HEK293T (cell line): ENCODE results near the gene NEUROD2.

ENCODE experiments used
- CTCF ChIA-PET: fragments of 350-600 bp; formaldehyde crosslinking; extraction: SDS; loops from one replicate; lab custom pipeline; 2021; ENCODE audit warnings: antibody characterized with exemption, inconsistent platforms; lab: Yijun Ruan, JAX
- POLR2A ChIA-PET: fragments of 350-600 bp; formaldehyde crosslinking; extraction: SDS; loops from one replicate; lab custom pipeline; 2020; ENCODE audit warnings: antibody characterized with exemption, inconsistent platforms; lab: Yijun Ruan, JAX
- DNase-seq: peaks from one replicate; pipeline ENCODE4 v3.0.0; 2012; ENCODE audit warnings: mixed read lengths; ENCODE audit errors: extremely low spot score
- ARNT ChIP-seq: fragments of 450-650 bp; IDR thresholded peaks from 2 replicates; pipeline ENCODE4 v1.6.1; 2017; ENCODE audit warnings: mild to moderate bottlenecking
- BHLHE40 ChIP-seq: fragments of 450-650 bp; IDR thresholded peaks from 2 replicates; pipeline ENCODE4 v1.6.1; 2016; ENCODE audit warnings: mild to moderate bottlenecking, moderate library complexity, borderline replicate concordance
- CTBP1 ChIP-seq: fragments of 450-650 bp; IDR thresholded peaks from 2 replicates; pipeline ENCODE4 v1.6.1; 2016; ENCODE audit warnings: borderline replicate concordance
- ELF4 ChIP-seq: fragments of 450-650 bp; IDR thresholded peaks from 2 replicates; pipeline ENCODE4 v1.6.1; 2017; ENCODE audit warnings: antibody characterized with exemption
- FOXA1 ChIP-seq: fragments of 450-650 bp; IDR thresholded peaks from 2 replicates; pipeline ENCODE4 v1.6.1; 2016; ENCODE audit warnings: mild to moderate bottlenecking
- FOXK2 ChIP-seq: fragments of 450-650 bp; IDR thresholded peaks from 2 replicates; pipeline ENCODE4 v1.6.1; 2016; ENCODE audit warnings: mild to moderate bottlenecking
- FOXM1 ChIP-seq: fragments of 450-650 bp; IDR thresholded peaks from 2 replicates; pipeline ENCODE4 v1.6.1; 2017; ENCODE audit warnings: mild to moderate bottlenecking, borderline replicate concordance
- HDGF ChIP-seq: fragments of 450-650 bp; IDR thresholded peaks from 2 replicates; pipeline ENCODE4 v1.6.1; 2017; ENCODE audit warnings: antibody characterized with exemption, borderline replicate concordance
- L3MBTL2 ChIP-seq: fragments of 450-650 bp; conservative IDR thresholded peaks from 2 replicates; pipeline ENCODE4 v1.6.1; 2016; ENCODE audit warnings: mild to moderate bottlenecking
- LEF1 ChIP-seq: fragments of 450-650 bp; IDR thresholded peaks from 2 replicates; pipeline ENCODE4 v1.6.1; 2017; ENCODE audit warnings: mild to moderate bottlenecking, borderline replicate concordance
- NFRKB ChIP-seq: fragments of 450-650 bp; IDR thresholded peaks from 2 replicates; pipeline ENCODE4 v1.6.1; 2016; ENCODE audit warnings: mild to moderate bottlenecking, moderate library complexity
- SP1 ChIP-seq: fragments of 450-650 bp; IDR thresholded peaks from 2 replicates; pipeline ENCODE4 v1.6.1; 2017
- SUZ12 ChIP-seq: fragments of 450-650 bp; IDR thresholded peaks from 2 replicates; pipeline ENCODE4 v1.6.1; 2016; ENCODE audit warnings: mild to moderate bottlenecking
- TARDBP ChIP-seq: fragments of 450-650 bp; IDR thresholded peaks from 2 replicates; pipeline ENCODE4 v1.6.1; 2016
- ZNF384 ChIP-seq: fragments of 450-650 bp; IDR thresholded peaks from 2 replicates; pipeline ENCODE4 v1.6.1; 2016
- TF ChIP-seq, protein P1 (sequence below): fragments of 450-650 bp; IDR thresholded peaks from 2 replicates; pipeline ENCODE4 v1.6.1; 2016

NEUROD2 gene

DNA sequence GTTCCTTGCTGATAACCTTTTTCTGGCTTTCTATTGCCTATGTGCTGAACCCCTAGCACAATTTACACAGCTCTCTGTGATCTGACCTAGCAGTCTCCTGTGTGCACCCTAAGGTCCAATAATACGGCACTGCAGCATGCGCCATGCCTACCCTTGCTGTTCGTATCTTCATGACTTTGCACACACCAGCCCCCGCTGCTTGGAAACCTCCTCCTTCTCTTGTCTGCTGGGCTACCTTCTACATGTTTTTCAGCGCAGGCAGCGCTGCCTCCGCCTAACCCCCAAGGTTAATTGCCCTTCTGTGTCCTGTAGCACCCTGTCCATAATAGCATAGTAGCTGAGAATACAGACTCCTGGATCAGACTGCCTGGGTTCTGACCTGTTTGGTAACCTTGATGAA lies 30.6 kb upstream of the NEUROD2 start:
- no peak for TF ChIP-seq SP1
- TF ChIP-seq CTBP1, result no peak
- TF ChIP-seq NFRKB, result no peak
- TF ChIP-seq L3MBTL2, result no peak
- no peak for TF ChIP-seq FOXA1
- no peak for TF ChIP-seq BHLHE40
- no peak for TF ChIP-seq FOXK2
- no peak for TF ChIP-seq FOXM1
- no peak for TF ChIP-seq HDGF
- TF ChIP-seq, protein P1, sequence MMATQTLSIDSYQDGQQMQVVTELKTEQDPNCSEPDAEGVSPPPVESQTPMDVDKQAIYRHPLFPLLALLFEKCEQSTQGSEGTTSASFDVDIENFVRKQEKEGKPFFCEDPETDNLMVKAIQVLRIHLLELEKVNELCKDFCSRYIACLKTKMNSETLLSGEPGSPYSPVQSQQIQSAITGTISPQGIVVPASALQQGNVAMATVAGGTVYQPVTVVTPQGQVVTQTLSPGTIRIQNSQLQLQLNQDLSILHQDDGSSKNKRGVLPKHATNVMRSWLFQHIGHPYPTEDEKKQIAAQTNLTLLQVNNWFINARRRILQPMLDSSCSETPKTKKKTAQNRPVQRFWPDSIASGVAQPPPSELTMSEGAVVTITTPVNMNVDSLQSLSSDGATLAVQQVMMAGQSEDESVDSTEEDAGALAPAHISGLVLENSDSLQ, result no peak
- no peak for TF ChIP-seq ZNF384
- TF ChIP-seq TARDBP, result no peak
- no peak for DNase-seq
- CTCF ChIA-PET, result interaction anchor here (1.0 to 2.2 kb wide), 3 partner anchors 15 to 17 kb away, joined by 4 to 16 read pairs (median 9); no protein-coding TSS in a partner anchor
- POLR2A ChIA-PET, result interaction anchor here (0.9 to 3.1 kb wide), 8 partner anchors 9 to 188 kb away, joined by 3 to 11 read pairs (median 6); partner anchors contain the start of genes MED1 and PGAP3

DNA sequence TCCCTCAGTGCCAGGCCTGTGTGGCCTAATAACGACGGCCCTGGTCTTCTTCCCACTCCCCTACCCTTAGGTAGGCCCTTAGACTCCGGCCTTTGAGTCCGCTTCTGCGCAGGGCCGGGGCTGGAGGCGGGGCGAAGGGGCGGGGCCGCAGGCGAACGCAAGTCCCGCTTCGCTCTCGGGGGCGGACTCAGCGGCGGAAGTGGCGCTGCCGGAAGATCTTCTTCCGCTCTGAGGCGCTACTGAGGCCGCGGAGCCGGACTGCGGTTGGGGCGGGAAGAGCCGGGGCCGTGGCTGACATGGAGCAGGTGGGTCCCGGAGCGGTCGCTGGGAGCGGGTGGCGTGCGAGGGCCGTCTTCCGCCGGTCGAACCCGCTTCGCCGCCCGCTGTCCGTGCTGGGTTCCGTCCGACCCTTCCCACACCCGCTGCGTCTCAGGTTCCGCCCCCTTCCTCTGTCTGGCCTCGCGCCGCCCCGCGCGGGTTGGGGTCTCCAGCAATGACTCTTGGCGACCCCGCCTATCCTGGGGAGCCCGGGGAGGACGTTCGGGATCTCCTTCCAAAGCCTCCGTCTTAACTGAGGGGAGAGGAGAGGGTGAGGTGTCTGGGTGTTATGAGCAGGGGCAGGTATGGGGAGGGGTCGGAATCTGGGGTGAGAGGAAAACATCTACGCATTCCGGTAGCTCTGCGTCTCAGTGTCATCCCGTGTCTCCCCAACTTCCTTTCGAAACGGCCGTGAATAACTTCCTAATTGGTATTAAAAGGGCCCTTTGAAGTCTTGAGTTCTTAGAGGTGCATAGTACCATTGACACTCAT lies 29.4 kb upstream of the NEUROD2 start, which contains the start of gene STARD3:
Gene STARD3 (plus strand): TSS at position 218 of the 810 bp plus-strand sequence. CDS start 16,388 bp downstream, outside the sequence.
- TF ChIP-seq FOXK2 (no peak), ARNT (peak; percentile 61; the same call in 1 of the 2 replicates), SUZ12 (no peak), L3MBTL2 (peak; percentile 72), SP1 (no peak), HDGF (no peak), FOXM1 (no peak), ZNF384 (no peak), NFRKB (no peak), BHLHE40 (no peak), LEF1 (no peak), FOXA1 (no peak), ELF4 (0 out of 2 replicates have a peak, but pooled peaks have one; percentile 36), CTBP1 (no peak), TARDBP (no peak)
- TF ChIP-seq, protein P1, result no peak
- ChIA-PET CTCF (interaction anchor here (1.0 to 2.2 kb wide), 3 partner anchors 14 to 18 kb away, joined by 4 to 16 read pairs (median 9); no protein-coding TSS in a partner anchor), POLR2A (interaction anchor here (0.7 to 3.1 kb wide), 13 partner anchors 8 to 331 kb away, joined by 3 to 11 read pairs (median 4); partner anchors contain the start of genes MED1 and PGAP3)
- peak; percentile 84 for DNase-seq

DNA sequence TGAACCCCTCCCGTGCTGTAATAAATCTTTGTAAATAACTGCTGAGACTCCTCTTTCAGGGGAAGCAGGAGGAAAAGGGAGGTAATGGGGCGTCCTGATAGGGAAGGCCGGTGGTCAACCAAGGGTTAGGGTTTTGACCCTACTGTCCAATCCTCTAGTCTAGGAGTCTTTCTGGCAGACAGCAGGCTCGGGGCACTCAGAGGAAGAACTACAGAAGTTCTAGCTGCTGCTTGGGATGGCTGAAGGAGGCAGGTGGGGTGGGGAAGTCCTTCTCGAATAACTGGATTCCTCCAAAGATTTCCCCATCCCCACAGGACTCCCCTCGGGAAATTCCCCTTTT lies 28.8 kb upstream of the NEUROD2 start:
- ChIA-PET POLR2A (interaction anchor here (0.7 to 3.1 kb wide), 8 partner anchors 8 to 330 kb away, joined by 3 to 11 read pairs (median 5); no protein-coding TSS in a partner anchor), CTCF (interaction anchor here (1.9 to 2.2 kb wide), 2 partner anchors 14 to 17 kb away, joined by 9 to 16 read pairs; no protein-coding TSS in a partner anchor)
- TF ChIP-seq LEF1, result no peak
- no peak for TF ChIP-seq FOXK2
- no peak for TF ChIP-seq FOXM1
- TF ChIP-seq SUZ12, result no peak
- no peak for TF ChIP-seq FOXA1
- no peak for TF ChIP-seq HDGF
- TF ChIP-seq ZNF384, result no peak
- TF ChIP-seq, protein P1, result no peak
- no peak for TF ChIP-seq SP1
- TF ChIP-seq BHLHE40, result no peak
- TF ChIP-seq NFRKB, result no peak
- no peak for TF ChIP-seq CTBP1
- TF ChIP-seq ARNT, result no peak
- no peak for DNase-seq

DNA sequence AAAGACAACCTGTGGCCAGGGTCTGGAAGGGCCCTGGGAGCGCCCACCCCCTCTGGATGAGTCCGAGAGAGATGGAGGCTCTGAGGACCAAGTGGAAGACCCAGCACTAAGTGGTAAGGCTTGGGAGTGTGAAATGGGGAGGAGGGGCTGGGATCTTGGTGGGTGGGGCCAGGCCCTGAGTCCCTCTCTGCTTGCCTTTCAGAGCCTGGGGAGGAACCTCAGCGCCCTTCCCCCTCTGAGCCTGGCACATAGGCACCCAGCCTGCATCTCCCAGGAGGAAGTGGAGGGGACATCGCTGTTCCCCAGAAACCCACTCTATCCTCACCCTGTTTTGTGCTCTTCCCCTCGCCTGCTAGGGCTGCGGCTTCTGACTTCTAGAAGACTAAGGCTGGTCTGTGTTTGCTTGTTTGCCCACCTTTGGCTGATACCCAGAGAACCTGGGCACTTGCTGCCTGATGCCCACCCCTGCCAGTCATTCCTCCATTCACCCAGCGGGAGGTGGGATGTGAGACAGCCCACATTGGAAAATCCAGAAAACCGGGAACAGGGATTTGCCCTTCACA lies 28.0 kb upstream of the NEUROD2 start:
- POLR2A ChIA-PET, result interaction anchor here (2.2 kb wide), 1 partner anchor 46 kb away, joined by 6 read pairs; no protein-coding TSS in a partner anchor
- TF ChIP-seq NFRKB, result no peak
- no peak for TF ChIP-seq ZNF384
- TF ChIP-seq ELF4, result no peak
- TF ChIP-seq TARDBP, result no peak
- no peak for TF ChIP-seq SUZ12
- no peak for TF ChIP-seq CTBP1
- TF ChIP-seq ARNT, result no peak
- TF ChIP-seq SP1, result no peak
- no peak for TF ChIP-seq FOXA1
- TF ChIP-seq, protein P1, result no peak
- TF ChIP-seq BHLHE40, result no peak
- no peak for TF ChIP-seq L3MBTL2
- no peak for TF ChIP-seq HDGF
- no peak for TF ChIP-seq FOXK2
- no peak for TF ChIP-seq LEF1
- TF ChIP-seq FOXM1, result no peak
- CTCF ChIA-PET, result interaction anchor here (0.6 to 5.5 kb wide), 6 partner anchors 13 to 536 kb away, joined by 3 to 80 read pairs (median 4); no protein-coding TSS in a partner anchor
- no peak for DNase-seq
